HG02943 (cell line): ENCODE measurements around the gene ZC3H7B.

ENCODE experiments used
- ATAC-seq: cut with Tn5 transposase; IDR thresholded peaks from one replicate; pipeline ENCODE4 v1.9.1; 2021; ENCODE audit warnings: mild to moderate bottlenecking, low read depth, moderate library complexity; ENCODE audit not compliant: unreplicated experiment

The ZC3H7B gene

GRCh38 chr22:41324821-41325528 is 23.6 kb downstream of the ZC3H7B start:
- ATAC-seq, result no peak

GRCh38 chr22:41327124-41327523 is 25.8 kb downstream of the ZC3H7B start:
- ATAC-seq, result no peak

- ATAC-seq, result no peak
These were observed 28.8 kb downstream of the ZC3H7B start for GRCh38 chr22:41330169-41330568.

GRCh38 chr22:41332217-41332939 is 31.1 kb downstream of the ZC3H7B start:
- no peak for ATAC-seq

GRCh38 chr22:41333806-41334205 is 32.5 kb downstream of the ZC3H7B start:
- ATAC-seq, result no peak

GRCh38 chr22:41334215-41334614 is 32.9 kb downstream of the ZC3H7B start:
- ATAC-seq, result no peak

GRCh38 chr22:41334951-41335635 is 33.8 kb downstream of the ZC3H7B start:
- ATAC-seq, result no peak

- no peak for ATAC-seq
These were observed 37.4 kb downstream of the ZC3H7B start for GRCh38 chr22:41338614-41339212.

GRCh38 chr22:41339823-41340222 is 38.5 kb downstream of the ZC3H7B start:
- no peak for ATAC-seq

- no peak for ATAC-seq
These were observed 39.0 kb downstream of the ZC3H7B start for GRCh38 chr22:41340357-41340756.

GRCh38 chr22:41341012-41341411 is 39.7 kb downstream of the ZC3H7B start:
- no peak for ATAC-seq

GRCh38 chr22:41341990-41342389 is 40.7 kb downstream of the ZC3H7B start:
- no peak for ATAC-seq

GRCh38 chr22:41343300-41343699 is 42.0 kb downstream of the ZC3H7B start:
- ATAC-seq, result no peak

GRCh38 chr22:41343717-41344116 is 42.4 kb downstream of the ZC3H7B start:
- ATAC-seq, result no peak

GRCh38 chr22:41344189-41344788 is 43.0 kb downstream of the ZC3H7B start:
- no peak for ATAC-seq

- no peak for ATAC-seq
These were observed 44.5 kb downstream of the ZC3H7B start for GRCh38 chr22:41345807-41346335.

- no peak for ATAC-seq
These were observed 45.9 kb downstream of the ZC3H7B start for GRCh38 chr22:41347066-41347859.

- no peak for ATAC-seq
These were observed 47.7 kb downstream of the ZC3H7B start for GRCh38 chr22:41348964-41349484.

GRCh38 chr22:41350087-41350486 is 48.8 kb downstream of the ZC3H7B start:
- no peak for ATAC-seq
